ENCODE measurements around the gene APBB2. TPM values are rescaled to one million over a fixed set of nuclear protein-coding genes. Genes with fewer than 3 reads are reported as not detected.

The APBB2 gene
- total and polyA plus RNA-seq, 10 of the 15 experiments (the other 5 are each of a cell fraction or from before 2014, with no cell fraction given): 2.7 to 24.6 (median 19.0) TPM

- ChIA-PET RAD21 (ENCODE audit: unreplicated experiment) (no interaction called here), SMC1A (ENCODE audit: uncharacterized antibody, unreplicated experiment) (interaction anchor here (0.7 to 1.2 kb wide), 2 partner anchors 79 to 114 kb away, joined by 3 read pairs; no protein-coding TSS in a partner anchor), POLR2A (interaction anchor here (0.6 kb wide), 1 partner anchor 50 kb away, joined by 6 read pairs; no protein-coding TSS in a partner anchor), CTCF (no interaction called here)
- no TSS peak for BruUV-seq (replicated peaks)
- Histone ChIP-seq H4K20me1 (ENCODE audit: control insufficient read depth, insufficient read depth) (no peaks in the 10 kb centered on the region), H2AFZ (ENCODE audit: control insufficient read depth, low read depth, low read length) (no peak overlapping the region), H3K36me3 (ENCODE audit: control insufficient read depth in 2 of 2, insufficient read depth in 2 of 2, low read length in 1 of 2) (no peaks in the 10 kb centered on the region), H3K9me3 (replicated peaks; ENCODE audit: control insufficient read depth, insufficient read depth, low read length) (no peaks in the 10 kb centered on the region), H3K4me1 (ENCODE audit: control insufficient read depth, insufficient read depth, low read length) (no peaks in the 10 kb centered on the region), H3K4me2 (ENCODE audit: control insufficient read depth, insufficient read depth) (no peak overlapping the region), H3K79me2 (ENCODE audit: control insufficient read depth, insufficient read depth, low read length) (no peaks in the 10 kb centered on the region), H3K4me3 (no peak overlapping the region), H3K27me3 (replicated peaks in 1 of 2; ENCODE audit: control insufficient read depth in 2 of 2, insufficient read depth in 2 of 2, low read length in 1 of 2) (no peaks in the 10 kb centered on the region), H3K9ac (ENCODE audit: control insufficient read depth, insufficient read depth, low read length) (no peak overlapping the region), H3K27ac (ENCODE audit: control insufficient read depth, insufficient read depth) (no peak overlapping the region)
- DNase-seq (ENCODE audit: low read depth, low spot score) (no peak), FAIRE-seq (no peak), ATAC-seq (no peak)
- 57% methylated on average over 4 of the region's 4 CpGs for WGBS (ENCODE audit: insufficient coverage, insufficient replicate concordance, low lambda C conversion rate, missing lambda C conversion rate)
- TF ChIP-seq ZBTB11 (CRISPR knock-in tag; IDR thresholded peaks at IDR 0.05) (no peak), GATAD2B (conservative IDR thresholded peaks at IDR 0.05; ENCODE audit: low read depth) (no peak), PAX8 (IDR thresholded peaks at IDR 0.05) (no peak), SPI1 (IDR thresholded peaks at IDR 0.05; ENCODE audit: borderline replicate concordance, insufficient read depth, low read depth, low read length) (no peak), FOXM1 (IDR thresholded peaks at IDR 0.05; ENCODE audit: low read depth, low read length) (no peak), KAT2A (conservative IDR thresholded peaks at IDR 0.05; ENCODE audit: control insufficient read depth, low read depth, low read length) (no peak), FOXK2 (IDR thresholded peaks at IDR 0.05) (no peak), NBN (IDR thresholded peaks at IDR 0.05) (no peak), PAX5 (IDR thresholded peaks at IDR 0.05; ENCODE audit: borderline replicate concordance, low read depth, low read length) (no peak), ZZZ3 (IDR thresholded peaks at IDR 0.05; ENCODE audit: control insufficient read depth, insufficient read length, low read depth) (no peak)
- intact Hi-C loops (cut with micrococcal nuclease; ENCODE audit: unreplicated experiment): no loop called here
- in situ Hi-C loops (cut with MboI): no loop called here
Observed at GRCh38 chr4:40850496-40850895, 363.8 kb downstream of the APBB2 start.
